Measurements from ENCODE around the gene GRAMD4. TPM values are rescaled to one million over a fixed set of nuclear protein-coding genes. Genes with fewer than 3 reads are reported as not detected.

The GRAMD4 gene
- total and polyA plus RNA-seq, 12 donors: 29.3 to 143 (median 63.9) TPM

- Histone ChIP-seq H3K27ac (no peak overlapping the region), H3K27me3 (no peaks in the 10 kb centered on the region), H3K4me1 (peaks cover 22 to 69% (median 37%) of the 10 kb centered on the region in 9 donors), H3K4me3 (no peak overlapping the region), H3K36me3 (no peaks in the 10 kb centered on the region), H3K9me3 (no peaks in the 10 kb centered on the region)
- intact Hi-C loops (cut with DNase I): no loop called here
- peak in 1 of 8 donors; percentile 3 for ATAC-seq
- DNase-seq: no peak
- 81 to 82% methylated on average over 14 of the region's 14 CpGs for WGBS, 2 donors
- no peak for TF ChIP-seq CTCF (IDR thresholded peaks at IDR 0.05)
These were observed 10.4 kb upstream of the GRAMD4 start for GRCh38 chr22:46609724-46610201.

GRCh38 chr22:46610356-46610755 lies 9.8 kb upstream of the GRAMD4 start:
- TF ChIP-seq CTCF (IDR thresholded peaks at IDR 0.05): no peak
- intact Hi-C loops (cut with DNase I): no loop called here
- DNase-seq (no peak), ATAC-seq (no peak)
- no peak overlapping the region for H3K4me3 ChIP-seq
- peaks cover 22 to 69% (median 37%) of the 10 kb centered on the region in 9 donors for H3K4me1 ChIP-seq
- H3K9me3 ChIP-seq: no peaks in the 10 kb centered on the region
- 83 to 86% methylated on average over 12 of the region's 12 CpGs for WGBS, 2 donors
- no peaks in the 10 kb centered on the region for H3K36me3 ChIP-seq
- no peaks in the 10 kb centered on the region for H3K27me3 ChIP-seq
- H3K27ac ChIP-seq: no peak overlapping the region

- Histone ChIP-seq H3K4me3 (no peak overlapping the region), H3K9me3 (no peaks in the 10 kb centered on the region), H3K27ac (no peak overlapping the region), H3K27me3 (no peaks in the 10 kb centered on the region), H3K4me1 (peaks cover 22 to 69% (median 37%) of the 10 kb centered on the region in 9 donors), H3K36me3 (no peaks in the 10 kb centered on the region)
- ATAC-seq (no peak), DNase-seq (no peak)
- no peak for TF ChIP-seq CTCF (IDR thresholded peaks at IDR 0.05)
- WGBS, 2 donors: 89 to 92% methylated on average over 6 to 7 of the region's 7 CpGs
- intact Hi-C loops (cut with DNase I): no loop called here
These were observed 9.0 kb upstream of the GRAMD4 start for GRCh38 chr22:46611189-46611588.

GRCh38 chr22:46612341-46612903 lies 7.8 kb upstream of the GRAMD4 start:
- Histone ChIP-seq H3K9me3 (no peaks in the 10 kb centered on the region), H3K27me3 (no peaks in the 10 kb centered on the region), H3K27ac (peak overlapping the region in 9 of 10 donors; percentile 21 to 76 (median 60)), H3K4me1 (peaks cover 23 to 64% (median 30%) of the 10 kb centered on the region in 9 donors), H3K4me3 (peak overlapping the region in 1 of 10 donors; percentile 35), H3K36me3 (no peaks in the 10 kb centered on the region)
- no peak for DNase-seq
- intact Hi-C loops (cut with DNase I): no loop called here
- WGBS, 2 donors: 59 to 69% methylated on average over 13 of the region's 13 CpGs
- peak in 7 of 8 donors; percentile 5 to 61 (median 23) for ATAC-seq
- no peak for TF ChIP-seq CTCF (IDR thresholded peaks at IDR 0.05)
